ENCODE measurements around the gene RGP1.

The RGP1 gene, protein sequence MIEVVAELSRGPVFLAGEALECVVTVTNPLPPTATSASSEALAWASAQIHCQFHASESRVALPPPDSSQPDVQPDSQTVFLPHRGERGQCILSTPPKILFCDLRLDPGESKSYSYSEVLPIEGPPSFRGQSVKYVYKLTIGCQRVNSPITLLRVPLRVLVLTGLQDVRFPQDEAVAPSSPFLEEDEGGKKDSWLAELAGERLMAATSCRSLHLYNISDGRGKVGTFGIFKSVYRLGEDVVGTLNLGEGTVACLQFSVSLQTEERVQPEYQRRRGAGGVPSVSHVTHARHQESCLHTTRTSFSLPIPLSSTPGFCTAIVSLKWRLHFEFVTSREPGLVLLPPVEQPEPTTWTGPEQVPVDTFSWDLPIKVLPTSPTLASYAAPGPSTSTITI

DNA sequence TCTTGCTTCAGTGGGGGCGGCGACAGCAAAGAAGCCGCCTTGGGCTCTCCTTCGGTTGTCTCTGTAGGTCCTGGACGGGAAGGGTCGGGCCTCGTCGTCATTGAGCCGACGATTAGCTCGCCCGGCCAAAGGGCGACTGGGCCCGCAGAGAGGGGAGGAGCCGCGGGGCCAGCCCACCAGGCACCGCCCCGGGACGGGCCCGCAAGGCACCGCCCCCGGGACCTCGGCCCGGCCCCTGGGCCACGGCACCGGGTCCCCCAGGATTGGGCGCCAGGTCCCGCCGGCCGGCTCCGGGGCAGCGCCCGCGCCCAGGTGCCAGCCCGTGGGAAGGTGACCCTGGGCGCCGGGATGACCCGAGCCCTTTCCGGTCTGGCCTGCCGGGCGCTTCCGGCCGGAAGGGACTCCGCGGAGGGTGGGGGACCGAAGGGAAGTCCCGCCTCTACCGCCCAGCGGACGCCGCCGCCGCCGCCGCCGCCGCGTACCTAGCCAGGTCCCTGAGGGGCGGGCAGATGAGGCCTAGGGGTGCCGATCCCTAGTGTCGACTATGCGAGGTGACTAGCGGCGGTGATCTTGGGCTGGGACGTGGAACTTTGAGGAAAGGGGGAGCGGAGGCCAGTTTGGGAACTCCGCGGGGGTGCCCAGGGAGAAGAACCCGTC, at the start of gene RGP1, which contains the start of gene GBA2:
RGP1 (plus strand) TSS at position 430 of the 657 bp plus-strand sequence. CDS start 469 bp downstream, outside the sequence.
GBA2 (minus strand) TSS at position 371 of the 657 bp plus-strand sequence. CDS start 524 bp downstream, outside the sequence.
- peak in 1 of 2 donors; percentile 63 for DNase-seq (ENCODE audit: low read depth in 2 of 2)

DNA sequence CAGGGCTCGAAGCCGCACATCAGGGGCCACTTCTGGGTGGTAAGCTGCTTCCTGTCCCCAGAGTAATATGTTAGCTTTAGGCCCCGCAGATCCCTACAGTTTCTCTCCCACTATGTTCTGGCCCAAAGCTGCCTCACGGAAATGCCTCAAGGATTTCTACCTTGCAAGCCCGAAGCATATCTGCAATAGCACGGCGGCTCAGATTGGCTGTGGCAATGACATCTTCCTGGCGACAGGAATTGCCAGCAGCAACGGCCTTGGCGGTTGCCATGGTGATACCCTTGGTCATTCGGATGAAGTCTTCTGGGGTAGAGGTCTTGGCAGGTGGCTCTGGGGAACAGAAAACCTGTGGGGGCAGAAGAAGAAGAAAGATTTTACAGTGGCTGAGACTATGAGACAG, 49.1 kb upstream of the RGP1 start:
- DNase-seq (ENCODE audit: low read depth in 2 of 2) = no peak

DNA sequence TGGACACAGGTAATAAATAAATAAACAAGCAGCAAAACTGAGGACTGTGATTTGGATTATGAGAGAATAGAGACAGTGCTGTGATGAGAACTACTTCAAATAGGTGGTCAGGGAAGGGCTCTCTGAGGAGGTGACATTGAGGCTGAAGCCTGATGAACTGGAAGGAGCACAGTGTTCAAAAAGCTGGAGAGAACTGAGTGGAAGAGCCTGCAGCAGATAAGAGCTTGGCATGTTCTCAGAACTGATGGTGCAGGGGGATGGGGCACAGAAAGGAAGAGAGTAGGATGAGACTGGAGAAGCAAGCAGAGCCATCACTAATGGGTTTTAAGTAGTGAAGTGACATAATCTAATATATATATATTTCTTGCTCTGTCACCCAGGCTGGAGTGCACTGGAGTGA, 48.1 kb upstream of the RGP1 start:
- no peak for DNase-seq (ENCODE audit: low read depth in 2 of 2)

DNA sequence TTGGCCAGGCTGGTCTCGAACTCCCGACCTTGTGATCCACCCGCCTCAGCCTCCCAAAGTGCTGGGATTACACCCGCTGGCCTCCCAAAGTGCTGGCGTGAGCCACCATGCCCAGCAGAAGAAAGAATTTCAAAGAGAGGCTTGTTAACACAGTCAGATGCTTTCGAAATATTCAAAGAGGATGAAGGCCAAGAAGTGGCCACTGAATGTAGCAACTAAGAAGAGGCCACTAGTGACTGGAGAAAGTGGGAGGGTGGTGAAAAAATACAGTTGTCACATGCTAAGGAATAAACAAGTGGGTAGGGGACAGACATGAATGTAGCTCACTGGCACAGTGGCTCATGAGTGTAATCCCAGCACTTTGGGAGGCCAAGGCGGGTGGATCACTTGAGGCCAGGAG, 46.4 kb upstream of the RGP1 start:
- DNase-seq (ENCODE audit: low read depth in 2 of 2) = no peak

DNA sequence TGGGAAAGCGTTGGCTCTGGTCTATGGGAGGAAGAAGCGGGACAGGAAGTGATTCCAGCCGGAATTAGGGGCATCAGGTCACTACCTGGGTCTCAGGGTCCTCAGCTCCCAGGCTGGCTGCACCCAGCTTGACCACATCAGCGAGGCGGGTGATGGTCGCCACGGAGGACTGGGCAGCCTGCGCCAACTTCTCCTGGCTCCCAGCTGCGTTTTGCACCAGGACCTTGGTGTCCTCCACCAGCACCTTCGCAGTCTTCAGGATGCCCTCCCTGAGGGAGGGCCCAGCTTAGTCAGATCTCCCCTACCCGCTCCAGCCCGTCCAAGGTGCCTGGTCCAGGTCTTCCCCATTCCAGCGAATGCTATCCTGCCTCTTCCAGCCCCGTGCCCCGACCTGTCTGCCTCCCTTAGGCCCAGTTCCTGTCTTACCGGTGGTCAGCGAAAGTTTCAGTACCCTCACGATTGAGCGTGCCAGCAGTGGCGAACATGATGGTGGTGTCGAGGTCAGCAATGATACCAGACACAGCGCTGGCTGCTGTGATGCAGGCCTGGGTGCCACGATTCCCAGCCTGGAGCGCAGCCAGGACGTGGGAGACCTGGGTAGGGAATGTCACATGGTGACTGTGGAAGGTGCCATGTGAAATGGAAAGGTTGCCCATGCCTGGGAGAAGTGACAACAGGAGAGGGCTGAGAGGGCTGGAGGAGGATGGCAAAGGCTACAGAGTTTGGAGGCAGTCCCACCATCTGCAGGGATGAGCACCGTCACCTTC, 45.0 kb upstream of the RGP1 start:
- no peak for DNase-seq (ENCODE audit: low read depth in 2 of 2)

DNA sequence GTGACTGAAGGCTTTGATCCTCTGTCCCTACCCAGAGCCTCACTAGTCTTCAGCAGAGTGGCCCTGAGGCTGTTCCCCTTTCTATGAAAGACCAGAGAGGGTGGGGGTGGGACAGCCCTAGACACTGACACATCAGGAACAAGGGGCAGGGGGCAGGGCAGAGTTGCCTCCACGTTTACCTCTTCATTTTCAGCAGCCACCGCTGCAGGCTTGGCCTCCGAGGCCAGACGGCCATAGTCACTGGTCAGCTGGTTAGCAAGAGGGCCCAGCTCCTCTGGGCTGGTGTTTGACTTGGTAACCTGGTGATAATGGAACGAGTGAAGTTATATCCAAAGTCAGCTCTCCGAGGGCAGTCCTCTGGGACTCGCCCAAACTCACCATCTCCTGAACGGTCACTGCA, 43.7 kb upstream of the RGP1 start:
- no peak for DNase-seq (ENCODE audit: low read depth in 2 of 2)

DNA sequence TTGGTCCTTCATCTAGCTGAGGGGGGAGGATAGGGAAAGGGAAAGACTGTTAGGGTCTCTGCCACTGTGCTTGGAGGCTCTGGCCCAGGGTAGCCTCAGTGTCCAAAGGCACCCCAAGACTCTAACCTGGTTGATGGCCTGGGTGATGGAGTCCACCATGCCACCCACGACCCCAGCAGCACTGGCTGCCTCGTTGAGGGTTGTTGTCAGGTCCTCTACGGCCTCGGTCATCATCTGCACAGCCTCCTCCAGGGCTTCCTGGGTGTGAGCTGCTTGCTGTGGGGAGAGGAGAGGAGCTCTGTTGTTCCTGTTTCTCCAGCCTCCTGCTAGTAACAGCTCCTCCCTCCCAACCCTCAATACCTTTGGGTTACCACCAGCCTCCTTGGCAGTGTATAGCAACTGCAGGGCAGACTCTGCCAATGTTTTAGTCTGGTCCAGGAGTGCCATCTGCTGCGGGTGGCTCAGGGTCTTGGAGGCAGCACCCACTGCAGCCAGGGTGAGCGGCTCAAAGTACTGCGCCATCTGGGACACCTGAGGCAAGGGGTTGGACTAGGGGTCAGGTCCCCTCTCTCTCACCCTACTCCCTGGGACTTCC, 43.2 kb upstream of the RGP1 start:
- DNase-seq (ENCODE audit: low read depth in 2 of 2) = no peak

DNA sequence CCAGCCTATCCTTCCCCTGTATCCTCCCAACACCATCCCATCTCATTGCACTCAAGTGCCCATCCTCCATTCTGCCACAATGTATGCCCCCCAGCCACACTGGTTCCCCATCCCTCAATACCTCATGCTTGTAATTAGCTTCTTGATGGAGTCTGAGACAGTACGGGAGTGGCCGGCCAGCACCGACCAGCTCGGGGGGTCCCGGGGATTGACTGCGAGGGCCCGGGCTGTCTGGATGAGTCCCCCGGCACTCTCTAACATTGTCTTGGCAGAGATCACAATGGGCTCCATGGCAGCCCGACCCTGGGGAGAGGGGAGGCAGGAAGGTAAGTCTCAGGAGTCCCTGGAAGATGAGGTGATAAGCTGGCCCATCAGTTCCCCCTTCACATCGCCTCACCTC, 42.1 kb upstream of the RGP1 start:
- DNase-seq (ENCODE audit: low read depth in 2 of 2) = no peak

DNA sequence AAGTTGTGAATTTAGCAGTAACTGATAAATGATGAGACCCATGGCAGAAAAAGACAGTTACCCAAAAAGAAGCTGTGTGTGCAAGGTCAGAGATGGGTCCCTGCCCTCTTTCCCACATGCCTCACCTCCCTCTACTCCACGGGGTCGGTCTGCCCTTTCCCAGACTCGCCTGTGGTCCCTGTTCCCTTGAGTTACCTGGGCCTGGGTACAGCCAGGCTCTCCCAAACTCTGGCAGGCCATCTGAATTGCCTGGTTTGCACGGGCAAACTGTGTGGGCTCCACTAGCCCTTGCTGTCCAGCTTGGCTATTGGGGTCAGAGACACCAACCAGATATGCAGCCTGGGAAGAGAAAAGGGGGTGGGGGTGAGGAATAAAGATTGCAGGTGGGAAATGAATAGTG, 40.9 kb upstream of the RGP1 start:
- DNase-seq (ENCODE audit: low read depth in 2 of 2) = no peak

DNA sequence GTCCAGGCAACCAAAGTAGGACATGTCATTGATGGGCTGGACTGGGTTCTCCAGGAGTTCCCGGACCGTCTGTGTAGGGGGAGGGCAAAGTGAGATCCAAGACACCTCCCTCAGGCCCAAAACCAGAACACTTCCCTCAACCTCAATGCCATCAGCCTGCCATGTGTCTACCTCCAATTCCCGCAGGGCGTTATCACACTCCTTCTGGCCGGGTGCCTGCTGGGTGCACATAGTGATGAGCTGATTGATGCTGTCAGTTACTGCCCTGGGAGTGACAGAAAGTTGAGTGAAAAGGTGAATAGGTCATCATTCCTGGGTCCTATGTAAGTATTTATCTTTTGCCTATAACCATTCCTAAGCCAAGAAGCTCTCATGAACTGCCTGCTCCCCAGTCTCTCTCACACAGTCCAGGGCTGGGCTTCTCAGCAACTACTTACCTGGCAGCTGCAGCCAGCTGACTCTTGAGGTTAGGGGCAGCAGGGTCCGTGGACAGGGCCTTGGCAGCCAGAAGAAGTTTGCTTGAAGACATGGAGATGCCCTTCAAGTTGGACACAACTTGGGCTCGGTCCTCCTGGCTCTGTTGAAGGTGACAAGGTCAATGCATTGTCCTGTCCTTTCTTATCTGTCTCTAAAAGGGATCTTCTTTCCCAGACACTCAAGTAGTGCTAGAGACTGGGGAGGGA, 38.1 kb upstream of the RGP1 start:
- DNase-seq (ENCODE audit: low read depth in 2 of 2) = no peak

DNA sequence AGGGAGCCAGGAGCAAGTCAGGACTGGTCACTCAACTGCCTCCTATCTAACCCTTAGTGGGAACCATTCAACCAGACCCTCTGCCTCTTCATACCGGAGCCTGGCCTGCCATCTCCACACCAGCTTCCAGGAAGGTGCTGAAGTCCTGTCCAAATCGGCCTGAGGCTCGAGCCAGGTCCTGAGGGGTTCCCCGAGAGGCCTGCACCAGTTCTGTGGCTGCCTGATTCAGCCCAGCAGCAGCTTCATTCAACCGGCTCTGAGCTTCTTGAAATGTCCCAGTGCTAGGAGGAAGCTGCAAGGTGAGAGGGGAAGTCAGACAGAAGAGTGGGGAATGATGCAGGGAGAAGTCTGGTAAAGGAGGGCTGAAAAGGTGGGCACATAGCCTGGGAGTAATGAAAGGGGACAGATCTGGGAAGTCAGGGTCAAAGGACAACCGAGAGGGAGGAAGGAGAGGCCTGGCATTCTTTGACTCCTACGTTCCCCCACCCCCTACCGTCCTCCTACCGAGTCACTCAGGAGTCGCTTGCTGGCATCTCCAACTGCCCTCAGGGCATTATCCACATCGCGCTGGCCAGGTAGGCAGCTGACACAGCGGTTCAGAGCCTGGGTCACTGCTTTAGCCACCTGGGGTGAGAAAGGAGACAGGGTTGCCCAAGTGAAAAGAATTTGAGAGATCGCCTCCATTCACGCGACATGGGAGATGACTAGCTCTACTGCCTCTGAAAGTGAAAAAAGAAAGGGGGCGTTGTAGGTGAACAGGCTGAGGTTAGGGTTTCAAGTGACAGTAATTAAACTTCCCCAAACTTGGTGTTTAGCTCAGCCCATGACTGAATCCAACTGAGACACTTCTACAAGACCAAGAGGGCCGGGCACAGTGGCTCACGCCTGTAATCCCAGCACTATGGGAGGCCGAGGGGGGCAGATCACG, 37.3 kb upstream of the RGP1 start:
- DNase-seq (ENCODE audit: low read depth in 2 of 2) = no peak

DNA sequence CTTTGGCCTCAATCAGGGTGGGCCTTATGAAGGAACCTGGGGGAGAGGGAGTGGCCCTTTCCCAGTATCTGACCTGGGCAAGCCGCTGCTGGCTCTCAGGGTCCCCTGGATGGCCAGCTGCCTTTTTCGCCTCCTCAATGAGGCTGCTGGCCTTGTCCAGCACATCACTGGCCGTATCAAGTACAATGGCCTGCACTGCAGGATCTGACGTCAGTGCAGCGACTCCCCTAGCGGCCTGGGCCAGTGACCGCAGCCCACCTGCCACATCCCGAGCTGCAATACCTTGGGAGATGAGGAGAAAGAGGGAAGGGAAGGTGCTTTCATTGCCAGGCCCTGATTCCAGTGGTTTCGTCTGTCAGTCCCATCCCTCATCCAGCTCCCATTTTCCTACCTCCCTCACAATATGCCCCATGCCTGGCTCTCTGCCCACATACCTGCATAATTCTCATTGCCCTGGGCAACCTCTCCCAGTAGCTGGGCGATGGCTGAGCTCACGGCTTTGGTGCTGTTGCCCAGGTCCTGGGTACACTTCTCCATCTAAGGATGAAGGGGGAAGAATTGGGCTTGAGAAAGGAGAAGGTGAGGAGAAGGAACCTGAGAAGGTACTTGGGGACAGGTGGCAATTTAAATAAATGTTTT, 36.2 kb upstream of the RGP1 start:
- DNase-seq (ENCODE audit: low read depth in 2 of 2) = no peak

DNA sequence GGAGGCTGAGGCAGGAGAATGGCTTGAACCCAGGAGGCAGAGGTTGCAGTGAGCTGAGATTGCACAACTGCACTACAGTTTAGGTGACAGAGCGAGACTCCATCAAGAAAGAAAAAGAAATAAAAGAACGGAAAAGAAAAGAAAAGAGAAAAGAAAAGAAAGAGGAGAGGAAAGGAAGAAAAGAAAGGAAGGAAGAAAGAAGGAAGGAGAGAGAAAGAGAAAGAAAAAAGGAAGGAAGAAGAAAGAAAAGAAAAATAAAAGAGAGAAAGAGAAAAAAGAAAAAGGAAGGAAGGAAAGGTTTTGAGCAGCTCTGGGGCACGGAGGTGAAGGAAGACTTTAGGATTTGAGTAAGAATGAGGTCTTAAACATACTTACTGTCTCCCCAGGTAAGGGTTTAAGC, 35.5 kb upstream of the RGP1 start:
- no peak for DNase-seq (ENCODE audit: low read depth in 2 of 2)

DNA sequence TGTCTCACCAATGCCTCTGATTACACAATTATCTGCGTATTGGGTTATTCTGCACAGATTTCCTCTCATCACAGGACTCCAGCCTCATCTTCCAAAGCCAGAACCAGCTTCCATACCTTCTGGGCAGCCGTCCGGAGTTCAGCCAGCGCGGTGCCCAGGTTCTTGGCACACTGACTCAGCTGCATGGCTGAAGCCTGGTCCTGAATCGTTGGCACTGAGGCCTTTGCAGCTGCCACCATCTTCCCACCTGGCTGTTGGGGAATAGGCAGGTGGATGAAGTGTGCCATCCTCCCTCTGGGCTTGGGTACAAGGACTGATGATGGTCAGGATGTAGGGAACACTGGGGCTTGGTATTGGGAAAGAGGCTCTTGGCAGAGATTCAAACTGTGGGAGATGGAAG, 35.0 kb upstream of the RGP1 start:
- DNase-seq (ENCODE audit: low read depth in 2 of 2) = no peak

DNA sequence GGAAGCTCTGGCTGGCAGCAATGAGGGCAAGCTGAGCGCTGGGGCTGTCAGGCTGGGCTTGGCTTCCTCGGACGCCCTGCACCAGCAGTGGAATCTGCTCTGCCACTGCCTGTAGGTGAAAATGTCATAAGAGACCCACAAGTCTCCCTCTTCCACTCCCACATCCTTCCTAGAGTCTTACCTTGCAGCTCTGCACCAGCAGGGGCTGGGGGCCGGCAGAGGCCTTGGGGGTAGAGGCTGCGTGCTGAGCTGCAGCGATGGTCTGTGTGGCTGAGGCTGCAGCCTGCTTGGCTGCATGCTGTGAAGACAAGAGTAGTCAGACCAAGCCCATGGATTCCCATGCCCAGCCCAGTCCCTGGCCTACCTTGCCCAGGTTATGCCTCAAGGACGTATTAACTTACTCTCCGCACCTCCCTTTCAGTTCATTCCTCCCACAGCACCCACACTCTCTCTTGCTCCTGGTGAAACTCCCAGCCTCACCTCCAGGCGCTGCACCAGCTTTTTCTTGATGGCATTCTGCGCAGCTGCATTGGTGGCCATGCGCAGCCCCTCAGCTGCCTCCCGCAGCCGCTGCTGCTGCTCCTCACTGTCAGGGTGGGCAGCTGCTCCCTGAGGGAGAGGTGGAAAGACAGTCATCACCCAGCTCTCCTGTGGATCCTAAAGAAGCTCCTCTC, 34.4 kb upstream of the RGP1 start:
- no peak for DNase-seq (ENCODE audit: low read depth in 2 of 2)

DNA sequence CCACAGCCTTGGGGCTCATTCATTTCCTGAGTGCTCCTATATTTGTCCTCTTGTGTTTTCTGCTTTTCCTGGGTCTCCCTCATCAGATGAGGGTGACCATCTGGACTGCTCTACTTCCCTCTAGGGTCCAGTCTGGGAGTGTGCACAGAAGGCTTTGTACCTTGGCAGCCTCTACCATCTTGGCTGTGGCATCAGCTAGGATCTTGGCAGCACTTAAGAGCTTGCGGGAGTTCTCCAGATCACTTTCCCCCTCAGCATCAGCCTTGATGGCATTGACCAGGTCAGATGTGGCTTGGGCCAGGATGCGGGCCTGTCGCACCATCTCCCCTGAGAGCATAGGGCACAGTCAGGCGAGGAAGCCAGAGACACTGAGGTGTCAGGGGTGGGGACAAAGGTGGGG, 32.9 kb upstream of the RGP1 start:
- no peak for DNase-seq (ENCODE audit: low read depth in 2 of 2)

DNA sequence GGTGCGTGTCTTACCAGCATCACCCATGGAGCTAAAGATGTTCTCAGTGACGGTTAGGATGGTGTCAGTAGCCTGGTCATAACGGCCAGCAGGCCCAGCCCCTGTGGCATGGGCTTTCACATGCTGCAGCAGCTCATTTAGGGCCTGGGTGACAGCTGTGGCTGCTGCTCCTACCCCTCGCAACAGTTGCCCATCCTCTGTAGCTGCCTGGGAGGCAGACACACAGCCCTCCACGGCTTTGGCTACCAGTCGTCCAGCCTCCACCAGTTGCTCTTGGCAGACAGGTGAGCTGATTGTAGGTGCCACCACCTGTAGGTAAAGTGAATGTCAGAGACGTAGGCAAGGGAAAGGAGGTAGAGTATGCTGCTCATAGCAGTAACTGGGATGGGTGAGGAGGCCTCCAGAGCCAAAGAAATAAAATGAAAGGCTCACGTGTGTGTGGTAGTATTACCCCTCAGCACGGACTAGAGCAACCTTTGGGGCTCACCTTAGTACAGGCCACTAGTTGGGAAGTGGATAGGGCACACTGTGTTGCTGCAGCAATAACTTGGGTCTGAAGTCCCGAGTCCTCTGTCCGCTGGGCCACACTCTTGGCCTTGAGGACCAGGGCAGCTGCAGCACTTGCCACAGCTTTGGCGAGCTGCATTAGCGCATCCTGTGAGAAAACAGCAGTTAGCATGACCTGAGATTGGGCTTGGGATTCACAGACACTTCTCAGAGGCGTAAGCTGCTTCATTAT, 31.8 kb upstream of the RGP1 start:
- DNase-seq (ENCODE audit: low read depth in 2 of 2) = no peak

DNA sequence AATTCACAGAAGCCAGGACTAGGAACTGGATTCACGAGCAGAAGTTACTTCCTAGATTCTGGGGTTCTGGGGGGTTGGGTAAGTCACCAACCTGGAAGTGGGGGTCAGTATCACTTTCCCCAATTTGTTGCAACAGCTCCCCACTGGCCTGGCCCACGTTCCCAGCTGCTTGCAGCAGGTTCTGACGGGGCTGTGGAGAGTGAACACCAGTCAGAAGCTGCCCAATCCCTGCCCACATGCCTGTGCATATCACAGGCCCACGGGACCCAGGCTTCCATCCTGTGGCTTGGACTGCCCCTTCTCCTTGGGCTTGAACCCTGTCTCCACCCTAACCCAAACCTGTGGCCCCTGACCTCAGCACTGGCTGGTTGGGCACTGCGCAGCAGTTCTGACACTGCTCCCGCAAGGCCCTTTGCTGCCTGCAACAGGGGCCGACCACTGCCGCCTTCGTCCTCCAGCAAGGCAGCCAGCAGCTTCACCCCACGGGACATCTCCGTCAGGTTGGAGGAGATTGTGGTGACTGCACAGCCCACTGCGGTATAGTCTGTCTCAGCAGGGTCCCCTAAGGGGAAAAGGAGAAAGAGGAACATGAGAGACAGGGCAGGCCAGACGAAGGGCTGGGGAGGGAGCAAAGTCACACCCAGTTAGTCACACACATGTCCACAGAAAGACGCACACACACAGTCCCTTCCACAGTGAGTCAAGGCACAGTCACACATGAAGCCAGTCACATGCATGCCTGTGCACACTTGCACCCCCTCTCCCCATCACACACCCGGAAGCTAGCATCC, 30.2 kb upstream of the RGP1 start:
- no peak for DNase-seq (ENCODE audit: low read depth in 2 of 2)
